ENCODE data around the gene ANXA2.
A peak's percentile ranks its signal among the peaks of the same experiment; 100 is the strongest.
"Not testable (repeated sequence)": the region's sequence is repeated elsewhere in the genome, so short reads cannot be mapped to it uniquely, and the experiment has no call there.

Gene ANXA2

GRCh38 chr15:60397772-60398445 lies at the start of gene ANXA2:
TSS of gene ANXA2 (minus strand) at chr15:60397986. CDS start at chr15:60386075, 11,911 bp downstream.
- peak; percentile 71 to 75 for DNase-seq (ENCODE audit: low read depth in 2 of 2)

- no peak for DNase-seq (ENCODE audit: low read depth in 2 of 2)
These were observed 46.6 kb upstream of the ANXA2 start for GRCh38 chr15:60444289-60444912.

- no peak for DNase-seq (ENCODE audit: low read depth in 2 of 2)
These were observed 45.0 kb upstream of the ANXA2 start for GRCh38 chr15:60442763-60443162.

- DNase-seq (ENCODE audit: low read depth in 2 of 2) = no peak
These were observed 44.4 kb upstream of the ANXA2 start for GRCh38 chr15:60442031-60442650.

GRCh38 chr15:60441331-60441730 lies 43.5 kb upstream of the ANXA2 start:
- no peak for DNase-seq (ENCODE audit: low read depth in 2 of 2)

GRCh38 chr15:60438646-60439045 lies 40.9 kb upstream of the ANXA2 start:
- no peak for DNase-seq (ENCODE audit: low read depth in 2 of 2)

- no peak for DNase-seq (ENCODE audit: low read depth in 2 of 2)
These were observed 31.1 kb upstream of the ANXA2 start for GRCh38 chr15:60428935-60429334.

- DNase-seq (ENCODE audit: low read depth in 2 of 2) = no peak
These were observed 29.2 kb upstream of the ANXA2 start for GRCh38 chr15:60426870-60427508.

GRCh38 chr15:60425461-60425860 lies 27.7 kb upstream of the ANXA2 start:
- no peak for DNase-seq (ENCODE audit: low read depth in 2 of 2)

- no peak for DNase-seq (ENCODE audit: low read depth in 2 of 2)
These were observed 26.2 kb upstream of the ANXA2 start for GRCh38 chr15:60424006-60424405.

GRCh38 chr15:60423537-60423936 lies 25.8 kb upstream of the ANXA2 start:
- no peak for DNase-seq (ENCODE audit: low read depth in 2 of 2)

GRCh38 chr15:60421544-60421943 lies 23.8 kb upstream of the ANXA2 start:
- DNase-seq (ENCODE audit: low read depth in 2 of 2) = no peak

GRCh38 chr15:60420203-60420716 lies 22.5 kb upstream of the ANXA2 start:
- DNase-seq (ENCODE audit: low read depth in 2 of 2) = no peak

GRCh38 chr15:60419753-60420152 lies 22.0 kb upstream of the ANXA2 start:
- DNase-seq (ENCODE audit: low read depth in 2 of 2) = no peak

GRCh38 chr15:60418096-60418495 lies 20.3 kb upstream of the ANXA2 start:
- DNase-seq (ENCODE audit: low read depth in 2 of 2) = no peak

GRCh38 chr15:60417112-60417511 lies 19.3 kb upstream of the ANXA2 start:
- no peak for DNase-seq (ENCODE audit: low read depth in 2 of 2)

GRCh38 chr15:60416484-60416883 lies 18.7 kb upstream of the ANXA2 start:
- no peak for DNase-seq (ENCODE audit: low read depth in 2 of 2)

GRCh38 chr15:60414016-60414682 lies 16.4 kb upstream of the ANXA2 start:
- DNase-seq (ENCODE audit: low read depth in 2 of 2) = no peak

GRCh38 chr15:60413231-60413824 lies 15.5 kb upstream of the ANXA2 start:
- DNase-seq (ENCODE audit: low read depth in 2 of 2) = no peak

- not testable (repeated sequence) for DNase-seq (ENCODE audit: low read depth in 2 of 2)
These were observed 15.0 kb upstream of the ANXA2 start for GRCh38 chr15:60412807-60413206.

- DNase-seq (ENCODE audit: low read depth in 2 of 2) = no peak
These were observed 14.1 kb upstream of the ANXA2 start for GRCh38 chr15:60411774-60412425.
